HG03565 (cell line): Measurements from ENCODE around the gene CHST2.

Experiments
- ATAC-seq: cut with Tn5 transposase; IDR thresholded peaks from one replicate; pipeline ENCODE4 v1.9.1; 2021; ENCODE audit warnings: mild to moderate bottlenecking, moderate library complexity; ENCODE audit not compliant: unreplicated experiment

CHST2 gene

DNA sequence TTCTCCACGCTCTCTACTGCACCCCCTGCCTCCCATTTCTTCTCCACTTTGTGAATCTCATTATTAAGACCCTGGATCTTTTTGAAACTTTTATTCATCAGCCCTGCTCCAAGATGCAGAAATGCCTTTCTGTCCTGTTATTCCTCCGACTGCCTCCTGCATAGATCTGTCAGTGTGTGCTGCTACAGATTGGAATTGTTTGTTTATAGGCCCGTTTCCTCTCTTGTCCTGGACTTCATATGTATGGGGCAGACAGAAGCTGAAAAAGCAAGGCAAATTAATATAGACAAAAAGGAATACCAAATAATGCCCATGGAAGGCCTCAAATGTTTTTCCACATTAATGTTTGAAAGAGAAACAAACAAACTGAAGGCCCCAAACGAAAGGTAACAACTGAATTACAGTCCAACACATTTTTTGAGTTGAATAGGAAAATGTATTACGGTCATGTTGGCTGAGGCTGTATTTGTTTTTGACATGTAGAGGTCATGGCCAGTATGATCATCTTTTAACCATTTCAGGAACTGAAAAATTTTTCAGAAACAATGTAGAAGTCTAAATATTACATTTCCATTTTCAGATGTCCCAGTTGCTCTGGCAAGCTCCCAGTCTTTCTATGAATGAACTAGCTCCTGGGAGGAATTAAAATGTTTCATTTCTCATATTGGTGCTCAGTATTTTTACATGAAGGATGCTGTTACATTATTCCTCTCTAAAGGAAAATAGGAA is 8.8 kb downstream of the CHST2 start:
- ATAC-seq: no peak

GRCh38 chr3:143132246-143132980 is 12.8 kb downstream of the CHST2 start:
- no peak for ATAC-seq

- no peak for ATAC-seq
These were observed 14.9 kb downstream of the CHST2 start for GRCh38 chr3:143134471-143134870.

DNA sequence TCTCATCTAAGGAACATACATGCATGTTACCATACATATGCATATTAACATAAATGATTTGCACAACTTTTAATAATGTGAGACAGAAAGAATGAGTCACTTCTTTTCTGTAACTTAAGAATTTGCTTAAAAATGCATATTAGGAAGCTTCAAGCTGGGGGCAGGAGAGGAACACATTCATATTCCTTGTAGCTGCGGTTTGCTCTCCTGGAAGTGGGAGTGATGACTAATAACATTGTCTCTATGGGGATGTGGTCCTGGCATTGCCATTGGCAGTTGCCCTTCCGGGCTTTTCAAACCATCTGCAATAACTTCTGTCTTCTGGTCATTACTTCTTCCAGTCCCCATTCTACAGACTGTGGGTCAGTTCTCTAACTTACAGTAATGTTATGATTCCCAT is 15.6 kb downstream of the CHST2 start:
- no peak for ATAC-seq

DNA sequence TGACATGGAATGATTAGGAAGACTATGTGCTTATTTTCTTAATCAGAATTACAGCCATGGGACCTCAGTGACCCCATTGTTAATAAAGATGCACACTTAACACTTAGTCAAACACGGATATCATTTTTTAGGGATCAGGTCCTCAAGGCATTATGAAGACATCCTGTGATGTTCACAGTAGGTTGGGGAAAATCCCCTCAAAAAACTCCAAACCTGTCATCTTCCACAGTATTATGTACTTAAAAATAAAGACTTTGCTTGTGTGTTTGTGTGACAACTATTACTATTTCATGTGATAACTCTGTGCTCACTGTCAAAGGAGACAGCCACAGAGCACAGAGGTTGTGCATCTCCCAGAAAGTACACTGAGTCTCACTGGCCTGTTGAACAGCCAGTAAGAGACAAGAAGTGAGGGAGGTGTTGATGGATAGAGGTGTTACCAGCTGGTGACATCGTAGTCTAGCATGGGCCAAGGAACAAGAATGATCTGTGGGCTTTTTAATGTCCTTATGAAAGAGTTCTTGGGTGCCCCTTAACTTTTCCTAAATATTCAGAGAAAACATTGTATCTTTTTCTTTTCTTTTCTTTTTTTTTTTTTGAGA is 18.0 kb downstream of the CHST2 start:
- no peak for ATAC-seq

GRCh38 chr3:143138953-143139352 is 19.4 kb downstream of the CHST2 start:
- ATAC-seq: no peak

- ATAC-seq: no peak
These were observed 20.2 kb downstream of the CHST2 start for GRCh38 chr3:143139762-143140161.

DNA sequence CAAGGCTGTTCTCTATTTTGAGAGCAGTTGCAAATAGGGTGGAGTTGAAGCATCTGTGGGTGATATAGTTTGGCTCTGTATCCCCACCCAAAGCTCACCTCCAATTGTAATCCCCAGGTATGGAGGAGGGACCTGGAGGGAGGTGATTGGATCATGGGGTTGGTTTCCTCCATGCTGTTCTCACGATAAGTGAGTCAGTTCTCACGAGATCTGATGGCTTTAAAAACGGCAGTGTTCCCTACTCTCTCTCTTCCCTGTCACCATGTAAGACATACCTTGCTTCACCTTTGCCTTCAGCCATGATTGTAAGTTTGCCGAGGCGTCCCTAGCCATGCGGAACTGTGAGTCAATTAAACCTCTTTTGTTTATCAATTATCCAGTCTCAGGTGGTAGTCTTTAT is 21.0 kb downstream of the CHST2 start:
- no peak for ATAC-seq

GRCh38 chr3:143142354-143142753 is 22.8 kb downstream of the CHST2 start:
- ATAC-seq: no peak

DNA sequence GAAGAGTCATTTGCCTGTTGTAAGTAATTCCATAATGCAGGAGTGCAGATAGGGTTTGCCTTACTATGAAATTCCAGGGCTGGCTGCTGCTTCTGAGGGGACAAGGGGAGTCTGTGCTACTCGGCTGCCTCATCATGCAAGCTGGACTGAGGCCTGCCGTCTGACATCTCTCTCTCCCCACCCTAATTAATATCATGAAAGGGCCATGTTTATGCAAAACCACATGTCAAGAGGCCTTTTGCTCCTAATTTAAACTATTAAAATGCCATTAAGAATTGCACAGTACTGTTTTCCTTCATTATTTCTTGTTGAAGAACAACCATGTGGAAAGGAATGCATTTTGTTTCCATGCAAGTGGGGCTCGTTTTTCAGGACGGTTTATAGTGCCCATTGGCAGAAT is 26.3 kb downstream of the CHST2 start:
- ATAC-seq: no peak

DNA sequence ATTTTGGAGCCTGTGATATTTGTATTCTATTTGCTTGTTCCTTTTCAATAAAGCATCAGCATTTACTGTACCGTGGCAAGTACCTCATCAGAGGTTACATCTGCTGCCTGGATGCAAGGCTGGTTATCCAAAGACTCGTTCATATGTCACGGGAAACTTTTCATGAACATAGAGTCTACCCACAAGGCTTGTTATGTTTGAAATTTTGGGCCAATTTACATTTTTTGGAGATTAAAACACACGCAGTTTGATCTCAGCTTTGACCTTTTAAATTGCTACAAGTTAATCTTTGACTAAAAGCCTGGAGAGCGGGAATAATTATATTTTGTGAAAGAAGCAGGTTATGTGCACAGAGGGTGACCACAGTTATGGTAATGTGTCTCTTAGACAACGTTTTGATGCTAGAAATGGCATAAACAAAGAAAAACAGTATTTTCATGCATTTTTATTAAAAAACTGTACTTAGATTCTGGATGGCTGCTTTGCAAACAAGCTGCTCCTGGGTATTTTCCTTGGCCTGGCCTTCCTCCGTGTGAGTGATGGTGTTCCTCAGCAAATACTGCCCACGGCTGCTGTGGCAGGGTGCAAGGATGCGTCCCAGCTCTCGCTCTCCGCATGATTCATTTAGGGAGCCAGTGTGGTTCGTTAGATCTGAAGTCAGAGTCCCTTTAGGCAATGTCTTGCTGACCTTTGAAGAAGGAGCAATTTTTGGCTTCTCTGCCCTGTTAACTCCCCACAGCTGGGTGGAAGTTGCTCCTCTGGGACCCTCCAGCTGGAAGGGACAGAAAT is 27.1 kb downstream of the CHST2 start:
- ATAC-seq: no peak

DNA sequence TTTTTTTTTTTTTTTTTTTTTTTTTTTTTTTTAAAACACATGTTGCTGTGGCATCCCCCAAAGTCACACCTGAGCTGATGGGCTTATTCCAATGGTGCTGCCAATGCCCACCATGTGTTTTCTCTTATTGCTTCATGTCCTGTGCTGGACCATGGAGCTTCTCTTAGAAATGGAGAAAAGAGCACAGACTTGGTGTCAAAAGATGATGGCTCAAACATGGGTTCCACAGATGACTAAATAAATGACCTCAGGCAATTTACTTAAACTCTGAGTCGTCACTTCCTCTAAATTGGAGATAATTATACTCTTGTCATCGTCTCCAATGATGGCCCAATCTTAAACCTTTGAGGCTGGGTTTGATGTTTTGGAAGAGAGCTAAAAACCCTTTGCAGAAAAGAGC is 28.1 kb downstream of the CHST2 start:
- ATAC-seq: no peak

DNA sequence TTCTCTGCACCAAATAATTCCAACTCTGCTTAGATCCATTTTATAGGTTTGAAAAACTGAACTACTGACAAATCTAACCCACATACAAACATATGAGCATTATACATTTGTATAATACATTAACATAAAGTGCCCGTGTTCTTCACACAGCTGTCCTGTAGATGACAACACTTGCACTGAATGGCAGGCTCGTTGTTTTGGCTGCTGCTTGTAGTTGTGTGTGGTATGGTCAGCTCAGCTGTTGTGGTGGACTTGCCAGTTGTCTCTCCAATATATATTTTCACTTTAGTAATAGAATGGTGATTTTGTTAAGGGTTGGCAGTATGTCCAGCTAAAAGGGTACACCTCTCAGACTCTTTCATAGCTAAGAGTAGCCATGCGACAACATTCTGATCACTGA is 30.5 kb downstream of the CHST2 start:
- no peak for ATAC-seq

- no peak for ATAC-seq
These were observed 31.6 kb downstream of the CHST2 start for GRCh38 chr3:143151004-143151731.

DNA sequence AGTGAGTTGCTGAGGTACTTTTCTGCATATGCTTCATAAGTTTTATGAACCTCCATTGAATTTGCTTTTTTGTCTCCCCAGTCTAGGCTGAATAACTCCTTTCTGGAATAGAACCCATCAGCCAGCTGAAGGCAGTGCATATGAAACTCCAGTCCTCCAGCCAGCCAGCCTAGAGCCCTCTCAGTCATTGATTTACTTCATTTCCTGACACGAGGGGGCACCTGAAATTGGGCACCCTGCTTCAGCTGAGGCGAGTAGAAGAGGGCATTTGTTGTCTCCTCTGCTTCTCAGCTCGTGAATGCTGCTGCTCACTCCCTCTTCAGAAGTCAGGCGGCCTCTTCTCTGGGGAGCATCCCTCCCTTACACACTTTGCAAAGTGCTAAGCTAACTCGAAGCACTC is 32.5 kb downstream of the CHST2 start:
- ATAC-seq: no peak

DNA sequence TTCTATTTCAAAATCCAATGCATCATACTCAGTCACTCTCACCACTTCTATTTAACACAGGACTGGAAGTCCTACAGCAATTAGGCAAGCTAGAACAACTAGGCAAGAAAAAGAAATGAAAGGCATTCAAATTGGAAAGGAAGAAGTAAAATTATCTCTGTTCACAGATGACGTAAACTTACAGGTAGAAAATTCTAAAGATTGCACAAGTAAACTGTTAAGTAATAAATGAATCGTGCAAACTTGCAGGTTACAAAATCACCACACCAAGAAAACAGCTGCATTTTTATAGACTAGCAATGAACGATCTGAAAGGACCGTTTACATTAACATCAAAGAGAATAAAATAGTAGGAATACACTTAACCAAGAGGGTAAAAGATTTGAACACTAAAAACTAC is 36.2 kb downstream of the CHST2 start:
- ATAC-seq: no peak

DNA sequence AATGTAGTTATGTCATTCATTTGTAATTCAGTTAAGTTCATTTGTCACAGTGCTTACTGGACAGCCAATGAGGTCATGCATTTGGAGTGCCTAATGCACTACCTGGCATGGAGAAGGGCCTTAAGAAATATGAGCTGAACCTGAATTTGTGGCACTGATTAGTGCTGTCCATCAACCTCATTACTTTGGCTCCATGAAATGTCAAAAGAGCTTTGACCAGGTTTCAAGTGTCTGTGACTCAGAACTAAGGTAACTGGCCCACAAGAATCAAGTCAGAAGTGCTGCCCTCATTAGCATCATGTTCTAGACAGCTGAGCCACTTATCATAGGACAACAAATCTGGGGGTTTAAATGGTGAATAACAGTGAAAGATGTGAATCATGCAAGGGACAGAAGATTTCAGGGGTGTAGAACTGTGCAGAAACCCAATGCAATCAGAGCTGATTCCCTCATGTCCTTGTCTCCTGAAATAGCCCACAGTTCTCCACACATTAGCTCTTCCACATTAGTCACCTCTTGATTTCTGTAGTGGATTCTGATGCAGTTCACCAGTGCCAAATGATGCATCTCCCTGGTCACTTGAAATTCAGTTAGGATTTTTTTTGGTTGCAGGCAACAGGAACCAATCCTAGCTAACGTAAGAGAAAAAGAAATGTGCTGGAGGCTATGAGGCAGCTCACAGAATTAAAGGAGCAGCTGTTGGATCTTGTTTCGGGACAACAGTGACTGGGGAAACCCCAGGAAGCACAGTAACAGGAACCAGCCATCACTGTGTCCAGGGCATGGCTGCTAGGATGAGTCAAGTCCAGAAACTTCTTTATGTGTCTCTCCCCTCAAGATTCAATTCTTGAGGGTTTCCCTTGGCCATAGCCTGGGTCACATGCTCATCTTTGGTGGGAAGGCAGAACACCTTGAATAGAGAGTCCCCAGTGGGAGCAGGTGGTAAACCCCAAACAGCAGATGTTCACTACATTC is 38.7 kb downstream of the CHST2 start:
- peak; percentile 84 for ATAC-seq

DNA sequence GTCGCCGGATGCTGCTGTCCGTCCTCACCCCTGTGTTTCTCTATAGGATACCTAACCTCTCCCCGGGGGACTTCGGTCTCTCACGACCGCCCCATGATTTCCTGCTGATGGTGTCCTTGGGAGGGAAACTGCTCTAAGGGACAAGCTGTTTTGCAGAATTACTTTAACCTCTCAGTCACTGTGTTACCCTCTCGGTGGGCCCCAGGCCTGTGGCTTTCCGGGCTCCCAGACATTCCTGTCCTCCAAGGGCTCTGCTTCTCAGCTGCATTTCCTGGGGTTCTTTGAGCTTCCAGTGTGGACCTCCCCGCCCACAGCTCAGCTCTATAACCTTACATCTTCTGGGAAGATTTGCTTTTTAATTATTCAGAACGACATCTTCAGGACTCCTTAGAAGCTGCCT is 40.9 kb downstream of the CHST2 start:
- ATAC-seq: no peak

- no peak for ATAC-seq
These were observed 44.1 kb downstream of the CHST2 start for GRCh38 chr3:143163562-143164100.
